D721Med (cell line): ENCODE results near the gene F2R.

ENCODE experiments used
- DNase-seq: peaks from one replicate; pipeline ENCODE4 v3.0.0; 2011; ENCODE audit warnings: low spot score; ENCODE audit not compliant: insufficient read length
- FAIRE-seq: peaks from 2 replicates; lab custom pipeline; 2011; peaks lifted over from hg19 to GRCh38; lab: Jason Lieb, UNC
- CTCF ChIP-seq: IDR thresholded peaks from 2 replicates; pipeline ENCODE4 v1.5.1; 2012; ENCODE audit warnings: mild to moderate bottlenecking, control low read depth; ENCODE audit not compliant: insufficient read depth; ENCODE audit errors: missing control alignments

Gene F2R

GRCh38 chr5:76690704-76691466 lies 25.0 kb upstream of the F2R start:
- no peak for DNase-seq
- no peak for FAIRE-seq
- TF ChIP-seq CTCF = no peak

DNA sequence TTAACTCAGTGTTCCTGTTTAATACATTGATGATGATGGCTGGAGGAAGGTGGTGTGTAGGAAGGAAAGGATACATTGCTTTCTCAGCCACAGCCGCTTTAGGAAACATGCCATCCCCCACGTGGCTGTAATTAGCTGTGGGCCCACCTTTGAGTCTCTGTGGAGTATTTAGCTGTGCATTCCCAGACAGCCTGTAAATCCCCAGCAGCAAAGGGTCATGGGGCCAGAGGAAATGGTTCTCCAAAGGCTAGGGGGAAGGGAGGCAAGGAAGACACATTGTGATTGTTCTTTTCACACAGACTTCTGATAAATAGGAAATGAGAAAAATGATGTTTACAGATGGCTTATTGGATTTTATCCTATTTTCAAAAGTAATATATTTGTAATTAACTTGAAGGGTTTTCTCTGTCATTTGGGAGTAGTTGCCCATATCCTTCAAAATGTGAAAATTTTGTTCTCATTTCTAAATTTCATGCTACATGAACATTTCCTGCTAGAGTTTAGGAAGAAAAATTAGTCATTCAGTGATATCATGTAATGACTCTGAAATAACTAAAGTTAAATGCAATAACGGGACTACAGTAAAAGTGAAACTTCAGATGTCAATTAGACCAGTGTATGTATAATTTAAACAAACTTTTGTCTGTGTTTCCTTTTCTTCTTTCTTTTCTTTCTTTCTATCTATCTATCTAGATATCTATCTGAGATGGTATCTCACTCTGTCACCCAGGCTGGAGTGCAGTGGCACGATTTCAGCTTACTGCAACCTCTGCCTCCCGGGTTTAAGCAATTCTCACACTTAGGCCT lies 24.3 kb upstream of the F2R start:
- no peak for TF ChIP-seq CTCF
- DNase-seq (no peak), FAIRE-seq (no peak)

GRCh38 chr5:76692274-76692540 lies 23.7 kb upstream of the F2R start:
- FAIRE-seq = no peak
- TF ChIP-seq CTCF = no peak
- no peak for DNase-seq

DNA sequence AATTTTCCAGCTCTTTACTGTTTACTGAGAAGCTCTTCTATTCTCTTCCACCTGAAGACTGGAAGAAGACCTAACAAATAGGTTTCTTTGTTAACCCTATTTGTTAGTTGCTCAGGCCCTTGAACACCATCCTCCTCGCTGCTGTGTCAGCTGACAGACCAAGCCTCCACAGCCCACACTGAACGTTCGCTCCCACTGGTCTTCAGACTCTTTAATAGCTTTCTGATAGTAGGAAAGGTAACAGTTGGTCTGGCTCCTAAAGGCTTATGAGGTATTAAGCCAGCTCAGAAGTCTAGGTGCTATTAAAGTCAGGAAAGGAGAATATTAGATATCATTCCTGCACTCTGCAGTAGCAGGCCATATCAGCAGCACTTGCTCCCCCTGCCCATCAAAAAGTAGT lies 23.3 kb upstream of the F2R start:
- FAIRE-seq = peak; percentile 91
- no peak for TF ChIP-seq CTCF
- DNase-seq = no peak

- peak; percentile 58 for FAIRE-seq
- TF ChIP-seq CTCF = no peak
These were observed 22.8 kb upstream of the F2R start for GRCh38 chr5:76693141-76693540.

GRCh38 chr5:76694317-76694716 lies 21.6 kb upstream of the F2R start:
- DNase-seq = no peak
- FAIRE-seq = no peak
- TF ChIP-seq CTCF = no peak

More at GRCh38 chr5:76693141-76693540, 22.8 kb upstream of the F2R start:
- DNase-seq = no peak

DNA sequence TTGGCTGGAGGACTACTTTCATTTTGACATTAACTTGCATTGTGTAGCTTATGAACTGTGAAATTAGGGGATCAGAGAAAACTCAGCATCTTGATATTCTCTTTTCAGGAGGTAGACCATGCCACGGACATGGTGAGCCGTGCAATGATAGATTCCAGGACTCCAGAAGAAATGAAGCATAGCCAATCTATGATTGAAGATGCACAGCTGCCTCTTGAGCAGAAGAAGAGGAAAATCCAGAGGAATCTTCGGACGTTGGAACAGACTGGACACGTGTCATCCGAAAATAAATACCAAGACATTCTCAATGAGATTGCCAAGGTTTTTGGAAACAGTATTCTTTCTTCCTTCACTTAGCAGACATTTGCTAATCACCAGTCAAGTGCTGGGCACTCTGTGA lies 20.6 kb upstream of the F2R start:
- FAIRE-seq = no peak
- TF ChIP-seq CTCF = no peak
- no peak for DNase-seq
